Measurements from ENCODE around the gene ST6GALNAC5.

DNA sequence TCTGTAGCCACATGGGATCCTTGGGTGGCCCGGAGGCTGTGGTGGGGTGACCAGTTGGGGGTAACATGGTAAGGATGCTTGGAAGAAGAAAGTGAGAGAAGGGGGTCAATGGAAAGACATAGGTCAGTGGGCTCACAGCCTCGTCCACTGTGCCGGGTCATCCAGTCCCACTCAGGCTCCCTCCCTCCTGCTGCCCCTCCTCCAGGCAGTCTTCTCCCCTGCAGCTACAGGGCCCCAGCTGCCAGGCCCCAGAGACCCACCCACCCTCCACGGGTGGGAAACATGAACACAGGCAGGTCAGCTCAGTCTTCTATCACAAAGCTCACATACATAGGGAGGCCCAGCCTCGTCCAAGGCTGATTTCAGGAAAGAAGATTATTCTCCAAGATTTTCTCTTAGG, 158.3 kb downstream of the ST6GALNAC5 start:
- no peak for TF ChIP-seq POLR2A (IDR thresholded peaks at IDR 0.05)
- TF ChIP-seq, protein P1, sequence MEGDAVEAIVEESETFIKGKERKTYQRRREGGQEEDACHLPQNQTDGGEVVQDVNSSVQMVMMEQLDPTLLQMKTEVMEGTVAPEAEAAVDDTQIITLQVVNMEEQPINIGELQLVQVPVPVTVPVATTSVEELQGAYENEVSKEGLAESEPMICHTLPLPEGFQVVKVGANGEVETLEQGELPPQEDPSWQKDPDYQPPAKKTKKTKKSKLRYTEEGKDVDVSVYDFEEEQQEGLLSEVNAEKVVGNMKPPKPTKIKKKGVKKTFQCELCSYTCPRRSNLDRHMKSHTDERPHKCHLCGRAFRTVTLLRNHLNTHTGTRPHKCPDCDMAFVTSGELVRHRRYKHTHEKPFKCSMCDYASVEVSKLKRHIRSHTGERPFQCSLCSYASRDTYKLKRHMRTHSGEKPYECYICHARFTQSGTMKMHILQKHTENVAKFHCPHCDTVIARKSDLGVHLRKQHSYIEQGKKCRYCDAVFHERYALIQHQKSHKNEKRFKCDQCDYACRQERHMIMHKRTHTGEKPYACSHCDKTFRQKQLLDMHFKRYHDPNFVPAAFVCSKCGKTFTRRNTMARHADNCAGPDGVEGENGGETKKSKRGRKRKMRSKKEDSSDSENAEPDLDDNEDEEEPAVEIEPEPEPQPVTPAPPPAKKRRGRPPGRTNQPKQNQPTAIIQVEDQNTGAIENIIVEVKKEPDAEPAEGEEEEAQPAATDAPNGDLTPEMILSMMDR (IDR thresholded peaks at IDR 0.05): no peak
- TF ChIP-seq POLR2AphosphoS5 (IDR thresholded peaks at IDR 0.05): no peak
- no peak for TF ChIP-seq EP300 (IDR thresholded peaks at IDR 0.05)
